Fibroblast of villous mesenchyme (primary cell): ENCODE data around the gene ATG10. TPM values are rescaled to one million over a fixed set of nuclear protein-coding genes. Genes with fewer than 3 reads are reported as not detected.
"Not testable (repeated sequence)": the region's sequence is repeated elsewhere in the genome, so short reads cannot be mapped to it uniquely, and the experiment has no call there.

Experiments
- DNase-seq: peaks from one replicate; pipeline ENCODE4 v3.0.0-alpha.2; 2010; ENCODE audit warnings: low read depth
- H3K4me3 ChIP-seq: 2 replicates; pipeline ENCODE4 v1.5.1; 2011; ENCODE audit warnings: low read depth, mild to moderate bottlenecking, low read length
- CTCF ChIP-seq: IDR thresholded peaks from 2 replicates; pipeline ENCODE4 v1.5.1; 2012; ENCODE audit warnings: low read depth, mild to moderate bottlenecking, low read length; ENCODE audit not compliant: insufficient read depth
- total RNA-seq: library from RNA; depleted of rRNA; stranded (reverse); fragments of >200 nt; gene quantifications from 2 replicates; pipeline ENCODE4 v1.2.3, GENCODE V29; 2012

ATG10 gene
- total RNA-seq, 1 donor = 9.1 TPM

DNA sequence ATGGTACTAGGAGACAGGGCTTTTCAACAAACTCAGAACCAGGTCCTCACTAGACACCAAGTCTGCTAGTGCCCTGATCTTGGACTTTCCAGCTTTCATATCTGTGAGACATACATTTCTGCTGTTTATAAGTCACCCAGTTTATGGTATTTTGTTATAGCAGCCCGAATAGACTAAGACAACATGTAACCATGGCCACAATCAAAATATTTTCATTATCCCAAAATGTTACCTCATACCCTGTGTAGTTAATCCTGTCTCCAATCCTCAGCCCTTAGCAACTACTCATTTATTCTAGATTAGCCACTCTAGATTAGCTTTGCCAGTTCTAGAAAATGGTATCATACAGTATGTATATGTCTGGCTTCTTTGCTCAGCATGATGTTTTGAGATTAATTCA is 6.3 kb upstream of the ATG10 start:
- H3K4me3 ChIP-seq = no peak overlapping the region
- TF ChIP-seq CTCF = no peak
- DNase-seq = peak; percentile 14

DNA sequence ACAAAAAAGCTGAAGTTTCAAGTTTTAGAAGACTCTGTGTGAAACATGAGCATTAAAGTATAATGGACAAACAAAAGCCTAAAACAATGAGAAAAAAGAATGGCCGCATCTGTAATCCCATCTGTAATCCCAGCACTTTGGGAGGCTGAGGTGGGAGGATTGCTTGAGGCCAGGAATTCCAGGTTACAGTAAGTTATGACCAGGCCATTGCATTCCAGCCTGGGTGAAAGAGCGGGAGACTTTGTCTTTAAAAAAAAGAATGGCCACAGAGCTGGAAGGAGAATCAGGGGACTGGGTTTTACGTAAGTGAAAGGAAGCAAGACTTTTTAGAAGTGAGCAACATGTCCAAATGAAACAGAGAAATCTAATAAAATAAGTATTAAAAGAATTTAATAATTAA is 2.6 kb upstream of the ATG10 start:
- TF ChIP-seq CTCF = no peak

GRCh38 chr5:81969912-81970311 is 1.9 kb upstream of the ATG10 start:
- TF ChIP-seq CTCF = no peak
- no peak for DNase-seq
- no peak overlapping the region for H3K4me3 ChIP-seq

More for the DNA sequence above, 2.6 kb upstream of the ATG10 start:
- H3K4me3 ChIP-seq = no peak overlapping the region
- no peak for DNase-seq

GRCh38 chr5:81971111-81971711 is 612 bp upstream of the ATG10 start:
- DNase-seq = peak; percentile 48
- H3K4me3 ChIP-seq = peak overlapping the region; percentile 83
- TF ChIP-seq CTCF = no peak

GRCh38 chr5:81972492-81972783 is 615 bp downstream of the ATG10 start:
- H3K4me3 ChIP-seq = peak overlapping the region; percentile 83
- no peak for TF ChIP-seq CTCF
- DNase-seq = no peak

DNA sequence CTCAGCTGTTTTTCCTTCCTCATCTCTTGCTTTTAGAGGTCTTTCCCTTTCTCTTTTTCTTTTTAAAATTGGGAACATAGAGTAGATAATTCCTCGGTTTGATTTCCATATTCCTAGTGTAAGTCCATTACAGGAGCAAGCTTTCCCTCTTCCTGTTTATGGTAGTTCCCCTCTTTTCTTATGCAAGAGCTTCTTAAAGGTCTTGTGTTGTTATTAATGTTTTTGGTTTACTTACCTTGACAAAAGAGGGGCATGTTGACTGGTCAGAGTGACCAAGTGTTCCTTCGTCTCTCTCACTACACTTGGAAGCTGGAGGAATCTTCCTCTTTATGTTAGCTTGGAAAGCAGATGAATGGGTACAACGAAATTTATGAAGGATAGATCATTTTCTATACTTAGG is 8.3 kb downstream of the ATG10 start:
- TF ChIP-seq CTCF = no peak
- no peak for DNase-seq
- no peak overlapping the region for H3K4me3 ChIP-seq

GRCh38 chr5:81980598-81981260 is 8.9 kb downstream of the ATG10 start:
- H3K4me3 ChIP-seq = no peak overlapping the region
- no peak for DNase-seq
- TF ChIP-seq CTCF = no peak

DNA sequence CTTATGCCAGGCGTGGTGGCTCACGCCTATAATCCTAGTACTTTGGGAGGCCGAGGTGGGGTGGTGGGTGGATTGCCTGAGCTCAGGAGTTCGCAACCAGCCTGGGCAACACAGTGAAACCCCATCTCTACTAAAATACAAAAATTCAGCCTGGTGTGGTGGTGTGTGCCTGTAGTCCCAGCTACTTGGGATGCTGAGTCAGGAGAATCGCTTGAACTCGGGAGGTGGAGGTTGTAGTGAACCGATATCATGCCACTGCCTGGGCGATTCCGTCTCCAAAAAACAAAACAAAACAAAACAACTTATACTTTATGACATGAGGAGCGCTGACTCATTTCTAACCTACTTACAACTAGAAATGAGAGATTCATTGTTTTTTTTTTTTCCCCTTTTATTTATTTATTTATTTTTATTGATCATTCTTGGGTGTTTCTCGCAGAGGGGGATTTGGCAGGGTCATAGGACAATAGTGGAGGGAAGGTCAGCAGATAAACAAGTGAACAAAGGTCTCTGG is 10.4 kb downstream of the ATG10 start:
- not testable (repeated sequence) for H3K4me3 ChIP-seq, DNase-seq

DNA sequence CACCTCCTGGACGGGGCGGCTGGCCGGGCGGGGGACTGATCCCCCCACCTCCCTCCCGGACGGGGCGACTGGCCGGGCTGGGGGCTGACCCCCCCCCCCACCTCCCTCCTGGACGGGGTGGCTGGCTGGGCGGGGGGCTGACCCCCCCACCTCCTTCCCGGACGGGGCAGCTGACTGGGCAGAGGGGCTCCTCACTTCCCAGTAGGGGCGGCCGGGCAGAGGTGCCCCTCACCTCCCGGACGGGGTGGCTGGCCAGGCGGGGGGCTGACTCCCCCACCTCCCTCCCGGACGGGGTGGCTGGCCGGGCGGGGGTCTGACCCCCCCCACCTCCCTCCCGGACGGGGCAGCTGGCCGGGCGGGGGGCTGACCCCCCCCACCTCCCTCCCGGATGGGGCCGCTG is 11.3 kb downstream of the ATG10 start:
- not testable (repeated sequence) for H3K4me3 ChIP-seq, DNase-seq

GRCh38 chr5:81983563-81983962 is 11.7 kb downstream of the ATG10 start:
- not testable (repeated sequence) for H3K4me3 ChIP-seq, DNase-seq
